ENCODE measurements around the gene NOD2.

DNA sequence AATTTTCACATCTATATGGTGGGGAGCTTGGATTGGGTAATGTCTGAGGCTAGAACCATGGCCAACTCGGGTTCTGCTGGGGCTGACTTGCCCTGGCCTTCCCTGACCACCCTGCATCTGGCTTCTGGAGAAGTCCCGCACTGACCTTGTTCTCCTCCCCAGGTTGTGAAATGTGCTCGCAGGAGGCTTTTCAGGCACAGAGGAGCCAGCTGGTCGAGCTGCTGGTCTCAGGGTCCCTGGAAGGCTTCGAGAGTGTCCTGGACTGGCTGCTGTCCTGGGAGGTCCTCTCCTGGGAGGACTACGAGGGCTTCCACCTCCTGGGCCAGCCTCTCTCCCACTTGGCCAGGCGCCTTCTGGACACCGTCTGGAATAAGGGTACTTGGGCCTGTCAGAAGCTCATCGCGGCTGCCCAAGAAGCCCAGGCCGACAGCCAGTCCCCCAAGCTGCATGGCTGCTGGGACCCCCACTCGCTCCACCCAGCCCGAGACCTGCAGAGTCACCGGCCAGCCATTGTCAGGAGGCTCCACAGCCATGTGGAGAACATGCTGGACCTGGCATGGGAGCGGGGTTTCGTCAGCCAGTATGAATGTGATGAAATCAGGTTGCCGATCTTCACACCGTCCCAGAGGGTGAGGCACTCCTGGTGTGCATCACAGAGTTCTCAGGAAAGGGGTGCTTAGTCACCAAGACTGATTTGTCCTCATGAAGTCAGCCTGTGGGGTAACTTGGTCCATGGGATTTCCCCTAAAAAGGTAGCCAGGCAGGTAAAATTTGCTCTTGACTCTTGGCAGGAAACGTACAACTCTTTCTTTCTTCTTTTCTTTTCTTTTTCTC, 6.1 kb downstream of the NOD2 start:
- no peak for TF ChIP-seq EZH2 (IDR thresholded peaks at IDR 0.05; ENCODE audit: insufficient read depth, poor library complexity, severe bottlenecking)
- no peak for TF ChIP-seq EZH2phosphoT487 (IDR thresholded peaks at IDR 0.05; ENCODE audit: insufficient read depth, low read depth)
